HFF-Myc (cell line): ENCODE results near the gene PJA2.
"Not testable (repeated sequence)": the region's sequence is repeated elsewhere in the genome, so short reads cannot be mapped to it uniquely, and the experiment has no call there.

ENCODE experiments used
- DNase-seq: peaks from one replicate; pipeline ENCODE4 v3.0.0-alpha.2; 2011; ENCODE audit warnings: low read depth; ENCODE audit errors: extremely low read depth
- H3K4me3 ChIP-seq: replicated peaks from 2 replicates; pipeline ENCODE4 v1.5.1; 2011; ENCODE audit warnings: low read depth, mild to moderate bottlenecking, control low read depth, low read length
- CTCF ChIP-seq: IDR thresholded peaks from 2 replicates; pipeline ENCODE4 v1.5.1; 2012; ENCODE audit warnings: mild to moderate bottlenecking, low read depth, low read length, control low read depth; ENCODE audit errors: missing control alignments

The PJA2 gene

DNA sequence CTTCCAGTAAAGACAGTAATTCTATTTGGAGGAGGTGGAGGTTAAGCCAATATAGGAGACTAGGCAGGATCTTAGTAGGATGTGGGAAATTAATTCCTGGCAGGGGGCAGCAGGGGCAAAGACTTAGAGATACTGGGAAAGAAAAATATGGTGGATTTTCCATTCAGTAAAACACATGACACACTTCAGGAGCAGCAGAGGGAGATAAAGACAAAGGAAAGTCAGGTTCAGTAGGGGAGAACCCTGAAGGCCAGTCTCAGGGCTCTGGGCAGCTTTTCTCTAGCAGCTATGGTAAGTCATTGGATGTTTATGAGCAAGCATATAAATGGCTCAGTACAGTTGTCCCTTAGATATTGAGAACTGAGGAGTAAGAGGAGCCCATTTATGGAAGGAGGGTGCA is 105.5 kb downstream of the PJA2 start:
- TF ChIP-seq CTCF: no peak
- no peak for DNase-seq
- no peak overlapping the region for H3K4me3 ChIP-seq

DNA sequence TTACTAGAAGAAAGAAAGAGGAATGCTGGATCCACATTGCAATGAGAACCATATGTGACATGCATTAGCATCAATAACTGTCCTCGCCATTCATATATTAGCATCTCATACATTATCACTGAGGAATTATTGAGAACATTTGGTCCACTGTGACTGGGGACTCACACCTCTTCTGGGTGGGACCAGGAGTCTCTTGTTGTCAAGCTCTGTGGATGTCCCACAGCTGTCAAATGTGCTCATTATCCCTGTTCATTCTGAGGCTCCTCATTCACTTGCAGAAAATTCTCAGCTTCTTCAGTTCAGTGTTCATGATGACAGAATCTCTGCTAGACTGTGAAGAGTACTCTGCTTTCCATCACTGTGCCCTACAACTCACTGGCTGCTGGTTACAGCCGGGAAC is 109.4 kb downstream of the PJA2 start:
- no peak overlapping the region for H3K4me3 ChIP-seq
- DNase-seq: no peak
- no peak for TF ChIP-seq CTCF

DNA sequence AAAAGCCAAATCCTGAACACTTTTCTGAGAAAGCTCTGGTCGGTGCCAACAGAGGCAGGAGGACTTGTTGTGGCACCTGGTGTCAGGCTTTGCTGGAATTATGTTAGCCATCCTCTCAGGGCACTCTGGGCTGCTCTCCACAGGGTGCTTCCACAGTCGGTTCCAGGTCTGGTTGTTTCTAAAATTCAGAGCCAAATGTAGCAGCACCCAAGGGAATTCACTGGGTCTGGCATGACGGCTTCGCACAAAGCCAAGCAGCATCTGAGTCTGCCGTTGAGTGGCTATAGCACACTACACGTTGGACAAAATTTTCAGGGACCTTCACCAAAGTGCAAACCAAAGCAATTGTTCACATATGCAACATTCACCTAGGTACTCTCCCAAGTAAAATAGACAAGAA is 110.2 kb downstream of the PJA2 start:
- DNase-seq: no peak
- H3K4me3 ChIP-seq: no peak overlapping the region
- no peak for TF ChIP-seq CTCF

DNA sequence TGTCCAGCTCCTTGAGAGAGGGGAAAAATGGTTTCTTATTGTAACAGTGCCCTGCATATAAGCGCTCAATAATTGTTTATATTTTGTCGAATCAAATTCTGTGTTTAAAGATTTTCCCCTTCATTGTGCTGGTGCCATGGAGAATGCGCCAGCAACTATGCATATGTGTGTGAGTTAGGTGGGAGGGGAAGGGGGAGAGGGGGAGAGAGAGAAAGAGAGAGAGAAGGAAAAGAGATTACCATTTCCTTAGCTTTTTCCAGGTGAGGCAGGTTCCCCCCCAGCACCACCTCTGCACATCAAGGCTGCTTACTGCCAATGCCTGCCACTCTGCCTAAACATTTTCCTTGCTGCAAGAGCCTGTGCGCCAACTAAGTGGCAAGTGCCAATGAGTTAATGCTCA is 111.0 kb downstream of the PJA2 start:
- no peak overlapping the region for H3K4me3 ChIP-seq
- TF ChIP-seq CTCF: no peak
- DNase-seq: no peak

DNA sequence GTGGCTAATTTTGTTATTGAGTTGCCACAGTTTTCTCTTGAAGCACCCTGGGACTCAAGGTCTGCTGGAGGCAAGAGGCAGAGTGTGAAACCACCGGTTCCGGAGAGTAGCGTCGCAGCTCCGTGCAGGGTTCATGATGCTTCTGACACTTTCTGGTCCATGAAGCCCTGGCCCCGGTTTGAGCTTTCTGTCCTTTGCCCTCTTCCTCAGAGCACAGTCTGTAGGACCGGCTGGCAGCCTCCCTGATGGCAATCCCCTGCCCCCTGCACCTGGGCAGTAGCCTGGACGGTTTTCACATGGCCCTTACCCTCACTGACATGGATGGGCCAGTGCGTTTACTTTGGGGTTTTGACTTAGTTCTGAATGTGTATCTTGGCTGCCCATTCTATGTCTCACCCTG is 111.9 kb downstream of the PJA2 start:
- H3K4me3 ChIP-seq: no peak overlapping the region
- DNase-seq: no peak
- no peak for TF ChIP-seq CTCF

GRCh38 chr5:109291090-109291489 is 118.7 kb downstream of the PJA2 start:
- H3K4me3 ChIP-seq: no peak overlapping the region
- TF ChIP-seq CTCF: no peak
- no peak for DNase-seq

DNA sequence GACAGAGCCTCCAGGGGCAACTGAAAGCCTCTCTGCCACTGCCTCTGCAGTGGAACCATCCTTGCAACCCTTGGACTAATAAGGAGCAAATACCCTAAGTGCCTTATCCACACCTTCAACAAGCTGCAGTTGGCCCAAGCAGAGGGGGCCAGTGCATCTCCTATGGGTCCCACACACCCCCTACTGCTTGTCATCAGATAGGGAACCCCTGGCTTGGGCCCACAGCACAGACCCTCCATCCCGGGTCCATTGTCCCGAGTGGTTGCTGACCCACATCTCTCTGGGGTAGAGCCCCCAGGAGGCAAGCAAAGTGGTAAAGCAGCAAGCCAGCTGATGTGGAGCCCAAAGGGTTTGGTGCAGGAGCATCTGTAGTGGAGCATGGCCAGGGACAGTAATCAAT is 119.5 kb downstream of the PJA2 start:
- no peak for TF ChIP-seq CTCF
- no peak for DNase-seq
- no peak overlapping the region for H3K4me3 ChIP-seq

DNA sequence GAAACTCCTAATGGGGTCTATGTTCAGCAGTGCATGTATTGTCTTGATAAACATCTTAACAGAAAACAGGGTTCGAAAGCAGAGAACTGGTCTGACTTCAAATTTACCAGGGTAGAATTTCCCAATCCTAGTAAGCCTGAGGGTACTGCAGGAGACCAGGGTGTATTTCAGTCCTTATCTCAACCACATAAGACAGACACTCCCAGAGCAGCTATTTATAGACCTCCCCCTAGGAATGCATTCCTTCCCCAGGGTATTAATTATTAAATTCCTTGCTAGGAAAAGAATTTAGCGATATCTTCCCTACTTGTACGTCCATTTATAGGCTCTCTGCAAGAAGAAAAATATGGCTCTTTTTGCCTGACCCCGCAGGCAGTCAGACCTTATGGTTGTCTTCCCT is 123.1 kb downstream of the PJA2 start:
- DNase-seq, H3K4me3 ChIP-seq: not testable (repeated sequence)
